ENCODE results near the gene RPH3AL. TPM values are rescaled to one million over a fixed set of nuclear protein-coding genes. Genes with fewer than 3 reads are reported as not detected.
"Not testable (repeated sequence)": the region's sequence is repeated elsewhere in the genome, so short reads cannot be mapped to it uniquely, and the experiment has no call there.

The RPH3AL gene
- total RNA-seq, 1 donor from 2014 or later, result 16.9 TPM

- peak; percentile 83 for DNase-seq
Measured at GRCh38 chr17:178292-179065, 174.1 kb downstream of the RPH3AL start.

GRCh38 chr17:177762-178161 lies 174.8 kb downstream of the RPH3AL start:
- DNase-seq, result no peak

GRCh38 chr17:177155-177554 lies 175.5 kb downstream of the RPH3AL start:
- no peak for DNase-seq

GRCh38 chr17:173166-173911 lies 179.3 kb downstream of the RPH3AL start:
- peak; percentile 8 for DNase-seq

GRCh38 chr17:172401-172800 lies 180.2 kb downstream of the RPH3AL start:
- DNase-seq, result no peak

- no peak for DNase-seq
Measured at GRCh38 chr17:171871-172270, 180.7 kb downstream of the RPH3AL start.

- DNase-seq, result no peak
Measured at GRCh38 chr17:170130-170670, 182.4 kb downstream of the RPH3AL start.

- DNase-seq, result not testable (repeated sequence)
Measured at GRCh38 chr17:168614-169013, 184.0 kb downstream of the RPH3AL start.

GRCh38 chr17:165939-166338 lies 186.7 kb downstream of the RPH3AL start:
- DNase-seq, result no peak

- DNase-seq, result peak; percentile 84
Measured at GRCh38 chr17:164303-165235, 188.0 kb downstream of the RPH3AL start.

GRCh38 chr17:163514-164098 lies 189.0 kb downstream of the RPH3AL start:
- DNase-seq, result no peak

- DNase-seq, result no peak
Measured at GRCh38 chr17:162689-163088, 189.9 kb downstream of the RPH3AL start.

Other genes starting within 250 kb of the RPH3AL start
- not detected for gene SCGB1C2, start 215.2 kb downstream of the RPH3AL start, total RNA-seq
- 5.0 TPM for gene DOC2B, start 171.2 kb downstream of the RPH3AL start, total RNA-seq
- gene RFLNB, start 93.1 kb upstream of the RPH3AL start, total RNA-seq, result 16.7 TPM